Measurements from ENCODE around the gene CTNNB1.
"Not testable (repeated sequence)": the region's sequence is repeated elsewhere in the genome, so short reads cannot be mapped to it uniquely, and the experiment has no call there.

CTNNB1 gene

GRCh38 chr3:41277790-41278465 lies 78.6 kb downstream of the CTNNB1 start:
- no peak for DNase-seq (ENCODE audit: low read depth)
- H3K4me3 ChIP-seq (ENCODE audit: low read depth, low read length): no peak overlapping the region
- TF ChIP-seq MYC (IDR thresholded peaks at IDR 0.05; ENCODE audit: low read depth, low read length) (no peak), POLR2A (IDR thresholded peaks at IDR 0.05; ENCODE audit: extremely low read depth, insufficient read length) (no peak), CTCF (IDR thresholded peaks at IDR 0.05; ENCODE audit: low read depth, low read length) (no peak), MAX (IDR thresholded peaks at IDR 0.05; ENCODE audit: low read depth, low read length) (no peak)

- not testable (repeated sequence) for H3K4me3 ChIP-seq (ENCODE audit: low read depth, low read length); DNase-seq (ENCODE audit: low read depth)
Measured at GRCh38 chr3:41284934-41285333, 85.6 kb downstream of the CTNNB1 start.

GRCh38 chr3:41286305-41286704 lies 87.0 kb downstream of the CTNNB1 start:
- DNase-seq (ENCODE audit: low read depth): no peak
- H3K4me3 ChIP-seq (ENCODE audit: low read depth, low read length): no peak overlapping the region
- TF ChIP-seq POLR2A (IDR thresholded peaks at IDR 0.05; ENCODE audit: extremely low read depth, insufficient read length) (no peak), MAX (IDR thresholded peaks at IDR 0.05; ENCODE audit: low read depth, low read length) (no peak)

- TF ChIP-seq MYC (IDR thresholded peaks at IDR 0.05; ENCODE audit: low read depth, low read length) (no peak), CTCF (IDR thresholded peaks at IDR 0.05; ENCODE audit: low read depth, low read length) (no peak), MAX (IDR thresholded peaks at IDR 0.05; ENCODE audit: low read depth, low read length) (no peak), POLR2A (IDR thresholded peaks at IDR 0.05; ENCODE audit: extremely low read depth, insufficient read length) (no peak)
- no peak for DNase-seq (ENCODE audit: low read depth)
- H3K4me3 ChIP-seq (ENCODE audit: low read depth, low read length): no peak overlapping the region
Measured at GRCh38 chr3:41288785-41289184, 89.5 kb downstream of the CTNNB1 start.
